ENCODE results near the gene ABCG5. TPM values are rescaled to one million over a fixed set of nuclear protein-coding genes. Genes with fewer than 3 reads are reported as not detected.

Gene ABCG5
- total RNA-seq, 1 experiment from 2014 or later: not detected

DNA sequence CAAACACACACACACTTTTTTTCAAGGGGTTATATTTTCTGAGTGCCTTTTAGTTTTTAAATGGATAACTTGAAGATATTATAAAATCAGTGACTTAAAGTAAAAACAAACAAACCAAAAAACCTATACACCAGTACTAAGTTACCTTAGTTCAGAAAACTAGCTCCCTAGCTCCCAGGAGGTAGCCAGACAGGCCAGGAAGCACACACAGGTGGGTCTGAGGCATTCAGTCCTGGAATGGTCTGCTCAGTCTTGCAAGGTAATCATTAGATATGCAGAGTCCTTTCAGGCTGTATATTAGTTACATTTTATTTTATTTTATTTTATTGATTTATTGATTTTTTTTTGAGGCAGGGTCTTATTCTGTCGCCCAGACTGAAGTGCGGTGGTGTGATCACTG lies 75.5 kb downstream of the ABCG5 start:
- Mint-ChIP-seq H3K36me3 (no peaks in the 10 kb centered on the region), H3K27me3 (ENCODE audit: low read depth) (no peaks in the 10 kb centered on the region), H3K9me3 (no peaks in the 10 kb centered on the region), H3K4me3 (no peak overlapping the region), H3K27ac (no peak overlapping the region), H3K4me1 (peaks cover 7% of the 10 kb centered on the region)
- no peak for DNase-seq (ENCODE audit: low spot score)
- ChIA-PET CTCF (interaction anchor here (0.6 kb wide), 2 partner anchors 20 to 45 kb away, joined by 3 read pairs; no protein-coding TSS in a partner anchor), POLR2A (no interaction called here)
- ATAC-seq: no peak
- no peak for TF ChIP-seq EMX1 (CRISPR knock-in tag; IDR thresholded peaks at IDR 0.05)
- no peak for TF ChIP-seq ZNF232 (CRISPR knock-in tag; IDR thresholded peaks at IDR 0.05)
- no peak for TF ChIP-seq ZBTB43 (CRISPR knock-in tag; IDR thresholded peaks at IDR 0.05)
- TF ChIP-seq ZSCAN18 (CRISPR knock-in tag; IDR thresholded peaks at IDR 0.05): no peak
- TF ChIP-seq FOXK1 (CRISPR knock-in tag; IDR thresholded peaks at IDR 0.05): no peak
- TF ChIP-seq ZNF317 (CRISPR knock-in tag; IDR thresholded peaks at IDR 0.05; ENCODE audit: borderline replicate concordance, low read depth): no peak
- no peak for TF ChIP-seq E2F4 (CRISPR knock-in tag; IDR thresholded peaks at IDR 0.05; ENCODE audit: borderline replicate concordance, low read depth)

Other genes starting within 250 kb of the ABCG5 start
- gene THADA, start 242.8 kb downstream of the ABCG5 start, total RNA-seq (2021): 20.6 to 27.5 TPM (median 21.7 TPM) in 3 replicates
- gene PLEKHH2, start 201.6 kb downstream of the ABCG5 start, total RNA-seq (2021): 5.8 to 7.1 TPM (median 7.0 TPM) in 3 replicates
- 0.16 to 0.46 TPM (median 0.44 TPM) in 3 replicates for gene C1GALT1C1L, start 162.4 kb downstream of the ABCG5 start, total RNA-seq (2021)
- 7.0 to 7.1 TPM (median 7.1 TPM) in 3 replicates for gene DYNC2LI1, start 64.8 kb downstream of the ABCG5 start, total RNA-seq (2021)
- gene ABCG8, start 132 bp upstream of the ABCG5 start, total RNA-seq (2021): 0.23 to 0.25 TPM in 2 of 3 replicates, not detected in the other
- gene LRPPRC, start 157.2 kb upstream of the ABCG5 start, total RNA-seq (2021): 220 to 253 TPM (median 228 TPM) in 3 replicates